Neuronal stem cell (in vitro differentiated cells): ENCODE results near the gene TP53TG3E. TPM values are rescaled to one million over a fixed set of nuclear protein-coding genes. Genes with fewer than 3 reads are reported as not detected.
"Not testable (repeated sequence)": the region's sequence is repeated elsewhere in the genome, so short reads cannot be mapped to it uniquely, and the experiment has no call there.

ENCODE experiments used
- DNase-seq: peaks from one replicate; pipeline ENCODE4 v3.0.0-alpha.2; 2013; ENCODE audit warnings: low spot score
- H2AFZ ChIP-seq: one replicate; pipeline ENCODE4 v1.6.1; 2013; ENCODE audit warnings: mild to moderate bottlenecking, low read length, inconsistent platforms
- H2AK5ac ChIP-seq: 2 replicates; pipeline ENCODE4 v1.6.1; 2013; ENCODE audit warnings: low read depth, mild to moderate bottlenecking, inconsistent platforms, low read length, moderate library complexity, mixed read lengths
- H2BK120ac ChIP-seq: 2 replicates; pipeline ENCODE4 v1.6.1; 2013; ENCODE audit warnings: low read depth, mild to moderate bottlenecking, inconsistent platforms, low read length, moderate library complexity, mixed read lengths
- H2BK12ac ChIP-seq: one replicate; pipeline ENCODE4 v1.6.1; 2013; ENCODE audit warnings: low read length, inconsistent platforms
- H2BK15ac ChIP-seq: 2 replicates; pipeline ENCODE4 v1.6.1; 2013; ENCODE audit warnings: mild to moderate bottlenecking, low read length, inconsistent platforms, mixed read lengths
- H2BK5ac ChIP-seq: one replicate; pipeline ENCODE4 v1.6.1; 2013; ENCODE audit warnings: inconsistent platforms, mild to moderate bottlenecking, low read length, moderate library complexity
- H3K14ac ChIP-seq: one replicate; pipeline ENCODE4 v1.6.1; 2013; ENCODE audit warnings: low read length, inconsistent platforms
- H3K18ac ChIP-seq: 2 replicates; pipeline ENCODE4 v1.6.1; 2013; ENCODE audit warnings: low read length, inconsistent platforms
- H3K23ac ChIP-seq: 2 replicates; pipeline ENCODE4 v1.6.1; 2013; ENCODE audit warnings: low read depth, mild to moderate bottlenecking, mixed read lengths, low read length, inconsistent platforms; ENCODE audit not compliant: poor library complexity
- H3K27ac ChIP-seq: replicated peaks from 3 replicates; pipeline ENCODE4 v1.5.1; 2013; ENCODE audit warnings: low read length, inconsistent platforms
- H3K27me3 ChIP-seq, 3 experiments: 2 replicates each; pipeline ENCODE4 v1.6.1; 2013; ENCODE audit warnings: low read length in 3 of 3, mild to moderate bottlenecking in 2 of 3, inconsistent platforms in 1 of 3, low read depth in 1 of 3, mixed read lengths in 1 of 3, moderate library complexity in 1 of 3; ENCODE audit not compliant: control insufficient read depth in 3 of 3, insufficient read depth in 3 of 3
- H3K36me3 ChIP-seq, 2 donors: replicated peaks in 1 of 2; 2 replicates each; pipeline ENCODE4 v1.6.1; 2013; ENCODE audit warnings: low read length in 2 of 2; ENCODE audit not compliant: control insufficient read depth in 2 of 2, insufficient read depth in 2 of 2
- H3K4ac ChIP-seq: 2 replicates; pipeline ENCODE4 v1.6.1; 2013; ENCODE audit warnings: inconsistent platforms, mild to moderate bottlenecking, low read length, moderate library complexity
- H3K4me1 ChIP-seq, 2 donors: 1 replicate in 1 of 2; 2 replicates in 1 of 2; pipeline ENCODE4 v1.6.1; 2013; ENCODE audit warnings: low read length in 2 of 2, low read depth in 1 of 2; ENCODE audit not compliant: control insufficient read depth in 2 of 2, insufficient read depth in 1 of 2
- H3K4me2 ChIP-seq: one replicate; pipeline ENCODE4 v1.6.1; 2013; ENCODE audit warnings: mild to moderate bottlenecking, low read length, inconsistent platforms; ENCODE audit not compliant: insufficient read depth, poor library complexity, severe bottlenecking
- H3K4me3 ChIP-seq, 2 donors: 2 replicates each; pipeline ENCODE4 v1.5.1; 2013; ENCODE audit warnings: low read length in 2 of 2, mild to moderate bottlenecking in 2 of 2, inconsistent platforms in 1 of 2, moderate library complexity in 1 of 2
- H3K79me1 ChIP-seq: one replicate; pipeline ENCODE4 v1.6.1; 2013; ENCODE audit warnings: low read depth, mild to moderate bottlenecking, inconsistent platforms, low read length, moderate library complexity
- H3K9ac ChIP-seq: one replicate; pipeline ENCODE4 v1.6.1; 2013; ENCODE audit warnings: mild to moderate bottlenecking, low read depth, low read length, inconsistent platforms; ENCODE audit not compliant: poor library complexity
- H3K9me3 ChIP-seq, 2 donors: replicated peaks in 1 of 2; 2 replicates each; pipeline versions ENCODE3 to v1.6.1; 2013; ENCODE audit warnings: low read length in 2 of 2, mild to moderate bottlenecking in 2 of 2, inconsistent platforms in 1 of 2, low read depth in 1 of 2, mixed read lengths in 1 of 2, moderate library complexity in 1 of 2; ENCODE audit not compliant: control insufficient read depth in 2 of 2, insufficient read depth in 1 of 2
- H4K8ac ChIP-seq: one replicate; pipeline ENCODE4 v1.6.1; 2013; ENCODE audit warnings: low read depth, mild to moderate bottlenecking, inconsistent platforms, low read length, moderate library complexity
- H4K91ac ChIP-seq: one replicate; pipeline ENCODE4 v1.6.1; 2013; ENCODE audit warnings: low read length, low read depth, mild to moderate bottlenecking, inconsistent platforms; ENCODE audit not compliant: poor library complexity
- WGBS, 2 donors: extraction: QIAGEN DNeasy Blood & Tissue Kit; methylation state at CpG; one replicate each; pipeline ENCODE4 v1.1.7; 2013; ENCODE audit warnings: missing lambda C conversion rate in 2 of 2, mixed read lengths in 1 of 2; ENCODE audit not compliant: insufficient read length in 2 of 2, insufficient replicate concordance in 1 of 2; ENCODE audit errors: extremely low coverage in 2 of 2; 5-methylcytosine and 5-hydroxymethylcytosine counted together
- polyA plus RNA-seq, 2 experiments: library from polyadenylated mRNA; stranded (reverse); fragments of 200-250 nt; gene quantifications; one replicate each; pipeline ENCODE4 v1.2.3, GENCODE V29; 2013

The TP53TG3E gene
- not detected for polyA plus RNA-seq (2013, experiment 1 of 2)
- not detected for polyA plus RNA-seq (2013, experiment 2 of 2)

DNA sequence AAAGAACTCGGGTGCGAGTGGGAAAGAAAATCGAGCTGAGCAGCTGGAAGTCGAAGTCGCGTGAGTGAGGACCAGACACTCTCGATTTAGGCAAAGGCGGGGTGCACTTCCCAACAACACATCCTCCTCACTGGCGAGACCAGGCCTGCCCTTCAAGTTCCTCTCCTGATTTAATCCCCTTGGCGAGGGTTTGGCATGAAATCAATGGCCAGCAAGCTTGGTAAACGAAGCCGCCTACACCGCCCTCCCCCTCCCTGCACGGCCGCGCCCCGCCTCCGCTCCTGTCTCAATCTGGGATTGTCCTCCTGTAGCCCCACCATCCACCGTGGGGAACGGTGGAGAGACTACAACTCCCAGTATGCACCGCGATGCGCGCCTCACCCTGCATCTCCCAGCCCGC lies at the start of gene TP53TG3E:
Gene TP53TG3E, plus strand, starts transcription at position 301 of the 400 bp plus-strand sequence. Its CDS starts 68 bp downstream, at position 369.
- not testable (repeated sequence) for H3K18ac ChIP-seq, H3K4ac ChIP-seq, H3K14ac ChIP-seq, H2BK120ac ChIP-seq, H2BK15ac ChIP-seq, H3K36me3 ChIP-seq, H2AK5ac ChIP-seq, H3K27ac ChIP-seq, H4K8ac ChIP-seq, H2BK5ac ChIP-seq, H3K9me3 ChIP-seq, H3K4me3 ChIP-seq, H3K4me2 ChIP-seq, H3K4me1 ChIP-seq, H3K9ac ChIP-seq, H3K79me1 ChIP-seq, DNase-seq, H2BK12ac ChIP-seq, H3K27me3 ChIP-seq, H4K91ac ChIP-seq, H3K23ac ChIP-seq, H2AFZ ChIP-seq
- no CpG with 5 or more reads among the region's 25 CpGs for WGBS, 2 donors

- not testable (repeated sequence) for H2BK5ac ChIP-seq
These were observed 32.3 kb downstream of the TP53TG3E start for GRCh38 chr16:33336226-33337012.

GRCh38 chr16:33337627-33338542 lies 33.8 kb downstream of the TP53TG3E start:
- not testable (repeated sequence) for H4K91ac ChIP-seq, H2BK15ac ChIP-seq, H3K18ac ChIP-seq, H2BK120ac ChIP-seq, H3K36me3 ChIP-seq, H3K79me1 ChIP-seq, H3K27me3 ChIP-seq, H3K4ac ChIP-seq, H3K9ac ChIP-seq, H2AFZ ChIP-seq, H3K9me3 ChIP-seq, H3K27ac ChIP-seq, H2AK5ac ChIP-seq, H3K4me2 ChIP-seq, H3K4me3 ChIP-seq, H3K4me1 ChIP-seq, H2BK5ac ChIP-seq, H2BK12ac ChIP-seq, H3K14ac ChIP-seq
- peak; percentile 1 for DNase-seq
- peak overlapping the region; percentile 99 for H3K23ac ChIP-seq
- peak overlapping the region; percentile 72 for H4K8ac ChIP-seq
- WGBS, 2 donors, result no CpG with 5 or more reads among the region's 5 CpGs

More at GRCh38 chr16:33336226-33337012, 32.3 kb downstream of the TP53TG3E start:
- H4K91ac ChIP-seq, H3K9me3 ChIP-seq, H2BK15ac ChIP-seq, H3K4ac ChIP-seq, H2BK120ac ChIP-seq, H3K4me1 ChIP-seq, H3K4me2 ChIP-seq, DNase-seq, H2AK5ac ChIP-seq, H2AFZ ChIP-seq, H4K8ac ChIP-seq, H3K36me3 ChIP-seq, H3K79me1 ChIP-seq, H3K27me3 ChIP-seq, H3K27ac ChIP-seq: not testable (repeated sequence)
- H3K14ac ChIP-seq, result peak overlapping the region; percentile 82
- WGBS, 2 donors, result no CpG with 5 or more reads among the region's 4 CpGs
- peak overlapping the region; percentile 84 for H2BK12ac ChIP-seq
- H3K4me3 ChIP-seq, result peak overlapping the region in 1 of 2 donors; percentile 70
- peak overlapping the region; percentile 95 for H3K23ac ChIP-seq
- peak overlapping the region; percentile 71 for H3K18ac ChIP-seq
- H3K9ac ChIP-seq, result peak overlapping the region; percentile 86

DNA sequence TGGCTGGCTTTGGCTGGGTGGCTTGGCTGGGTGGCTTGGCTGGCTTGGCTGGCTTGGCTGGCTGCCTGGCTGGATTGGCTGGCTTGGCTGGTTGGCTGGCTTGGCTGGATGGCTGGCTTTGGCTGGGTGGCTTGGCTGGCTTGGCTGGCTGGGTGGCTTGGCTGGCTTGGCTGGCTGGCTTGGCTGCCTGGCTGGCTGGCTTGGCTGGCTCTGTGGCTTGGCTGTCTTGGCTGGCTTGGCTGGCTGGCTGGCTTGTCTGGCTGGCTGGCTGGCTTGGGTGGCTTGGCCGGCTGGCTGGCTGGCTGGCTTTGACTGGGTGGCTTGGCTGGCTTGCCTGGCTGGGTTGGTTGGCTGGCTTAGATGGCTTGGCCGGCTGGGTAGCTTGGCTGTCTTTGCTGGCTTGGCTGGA lies 34.4 kb downstream of the TP53TG3E start:
- not testable (repeated sequence) for H3K27me3 ChIP-seq, H3K27ac ChIP-seq, H2BK15ac ChIP-seq, DNase-seq, H3K79me1 ChIP-seq, H4K91ac ChIP-seq, H3K18ac ChIP-seq, H3K4me3 ChIP-seq, H3K4me2 ChIP-seq, H2AK5ac ChIP-seq, H2BK5ac ChIP-seq, H2BK12ac ChIP-seq, H2AFZ ChIP-seq, H3K14ac ChIP-seq, H3K4me1 ChIP-seq, H4K8ac ChIP-seq, H3K9ac ChIP-seq, H3K9me3 ChIP-seq, H2BK120ac ChIP-seq, H3K4ac ChIP-seq, H3K36me3 ChIP-seq
- WGBS, 2 donors, result no CpG with 5 or more reads among the region's 2 CpGs
- H3K23ac ChIP-seq, result peak overlapping the region; percentile 80
